ENCODE data around the gene MMAB. TPM values are rescaled to one million over a fixed set of nuclear protein-coding genes. Genes with fewer than 3 reads are reported as not detected.

The MMAB gene
- total RNA-seq, 1 donor from 2014 or later, result 48.1 TPM

DNA sequence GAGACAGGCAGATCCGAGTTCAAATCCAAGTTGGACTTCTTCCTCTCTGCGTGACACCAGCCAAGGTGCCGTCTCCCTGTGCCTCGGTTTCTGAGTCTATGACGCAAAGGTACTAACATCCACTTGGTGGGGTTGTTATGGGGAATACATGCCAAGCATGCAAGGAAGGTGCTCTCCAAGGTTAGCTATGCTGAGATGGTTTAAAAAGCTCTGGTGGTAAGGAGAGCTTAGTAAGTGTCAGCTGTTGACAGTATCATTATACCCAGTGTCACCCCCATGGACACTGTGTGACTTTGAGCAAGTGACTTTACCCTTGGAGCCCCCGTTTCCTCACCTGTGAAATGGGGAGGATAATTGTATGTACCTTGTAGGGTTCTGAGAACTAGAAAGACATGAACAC is 22.2 kb downstream of the MMAB start:
- Histone ChIP-seq H3K4me3 (ENCODE audit: low read depth, low read length) (no peak overlapping the region), H3K27me3 (ENCODE audit: control insufficient read depth, insufficient read depth, low read length) (peaks cover 47% of the 10 kb centered on the region), H3K36me3 (ENCODE audit: control insufficient read depth, insufficient read depth, low read length) (no peaks in the 10 kb centered on the region)
- no peak for DNase-seq (ENCODE audit: low read depth)
- TF ChIP-seq, protein P1, sequence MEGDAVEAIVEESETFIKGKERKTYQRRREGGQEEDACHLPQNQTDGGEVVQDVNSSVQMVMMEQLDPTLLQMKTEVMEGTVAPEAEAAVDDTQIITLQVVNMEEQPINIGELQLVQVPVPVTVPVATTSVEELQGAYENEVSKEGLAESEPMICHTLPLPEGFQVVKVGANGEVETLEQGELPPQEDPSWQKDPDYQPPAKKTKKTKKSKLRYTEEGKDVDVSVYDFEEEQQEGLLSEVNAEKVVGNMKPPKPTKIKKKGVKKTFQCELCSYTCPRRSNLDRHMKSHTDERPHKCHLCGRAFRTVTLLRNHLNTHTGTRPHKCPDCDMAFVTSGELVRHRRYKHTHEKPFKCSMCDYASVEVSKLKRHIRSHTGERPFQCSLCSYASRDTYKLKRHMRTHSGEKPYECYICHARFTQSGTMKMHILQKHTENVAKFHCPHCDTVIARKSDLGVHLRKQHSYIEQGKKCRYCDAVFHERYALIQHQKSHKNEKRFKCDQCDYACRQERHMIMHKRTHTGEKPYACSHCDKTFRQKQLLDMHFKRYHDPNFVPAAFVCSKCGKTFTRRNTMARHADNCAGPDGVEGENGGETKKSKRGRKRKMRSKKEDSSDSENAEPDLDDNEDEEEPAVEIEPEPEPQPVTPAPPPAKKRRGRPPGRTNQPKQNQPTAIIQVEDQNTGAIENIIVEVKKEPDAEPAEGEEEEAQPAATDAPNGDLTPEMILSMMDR (IDR thresholded peaks at IDR 0.05; ENCODE audit: insufficient read depth, low read length, poor library complexity, severe bottlenecking), result no peak

DNA sequence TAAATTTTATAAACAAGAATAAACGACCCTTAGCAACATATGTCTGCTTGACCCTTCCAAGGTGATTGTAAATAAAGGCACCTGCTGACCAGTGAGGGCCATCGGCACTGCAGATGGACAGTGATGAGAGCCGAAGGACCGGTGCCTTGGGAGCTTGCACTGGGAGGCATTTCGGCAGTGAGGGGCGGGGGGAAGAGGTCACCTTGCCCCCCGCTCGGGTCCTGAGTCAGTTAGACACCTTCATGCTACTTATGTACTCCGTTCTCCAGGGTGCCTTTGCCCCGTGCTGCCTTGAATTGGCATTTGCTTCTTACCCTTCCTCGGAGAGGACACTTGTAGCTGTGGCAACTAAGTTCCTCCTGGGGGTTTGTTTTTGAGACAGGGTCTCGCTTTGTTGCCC is 23.0 kb downstream of the MMAB start:
- DNase-seq (ENCODE audit: low read depth), result no peak
- Histone ChIP-seq H3K27me3 (ENCODE audit: control insufficient read depth, insufficient read depth, low read length) (peaks cover 45% of the 10 kb centered on the region), H3K36me3 (ENCODE audit: control insufficient read depth, insufficient read depth, low read length) (no peaks in the 10 kb centered on the region), H3K4me3 (ENCODE audit: low read depth, low read length) (no peak overlapping the region)
- TF ChIP-seq, protein P1 (IDR thresholded peaks at IDR 0.05; ENCODE audit: insufficient read depth, low read length, poor library complexity, severe bottlenecking), result no peak

- H3K4me3 ChIP-seq (ENCODE audit: low read depth, low read length), result no peak overlapping the region
- DNase-seq (ENCODE audit: low read depth), result no peak
- peaks cover 44% of the 10 kb centered on the region for H3K27me3 ChIP-seq (ENCODE audit: control insufficient read depth, insufficient read depth, low read length)
- no peaks in the 10 kb centered on the region for H3K36me3 ChIP-seq (ENCODE audit: control insufficient read depth, insufficient read depth, low read length)
- TF ChIP-seq, protein P1 (IDR thresholded peaks at IDR 0.05; ENCODE audit: insufficient read depth, low read length, poor library complexity, severe bottlenecking), result no peak
Measured at GRCh38 chr12:109549613-109550270, 23.6 kb downstream of the MMAB start.

DNA sequence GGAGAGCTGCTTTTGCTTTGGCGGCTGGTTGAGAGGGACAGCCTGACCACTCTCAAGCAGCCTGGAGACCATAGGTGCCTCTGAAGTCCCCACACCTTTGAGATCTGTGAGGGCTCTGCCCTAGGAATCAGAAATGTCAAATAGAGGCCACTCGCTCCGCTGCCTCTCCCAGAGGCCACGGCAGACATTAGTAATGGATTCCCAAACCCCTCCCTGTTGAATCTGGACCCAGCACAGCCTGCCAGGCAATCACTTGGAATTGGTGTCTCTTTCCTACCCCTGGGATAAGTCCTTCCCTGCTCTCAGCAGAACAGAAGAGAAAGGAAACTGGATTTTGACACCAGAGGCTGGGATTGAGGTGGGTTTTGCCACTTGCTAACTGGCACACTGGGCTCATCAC is 25.0 kb downstream of the MMAB start:
- no peak for DNase-seq (ENCODE audit: low read depth)
- Histone ChIP-seq H3K27me3 (ENCODE audit: control insufficient read depth, insufficient read depth, low read length) (peaks cover 31% of the 10 kb centered on the region), H3K4me3 (ENCODE audit: low read depth, low read length) (no peak overlapping the region), H3K36me3 (ENCODE audit: control insufficient read depth, insufficient read depth, low read length) (no peaks in the 10 kb centered on the region)
- TF ChIP-seq, protein P1 (IDR thresholded peaks at IDR 0.05; ENCODE audit: insufficient read depth, low read length, poor library complexity, severe bottlenecking), result no peak

- H3K4me3 ChIP-seq (ENCODE audit: low read depth, low read length), result no peak overlapping the region
- no peaks in the 10 kb centered on the region for H3K36me3 ChIP-seq (ENCODE audit: control insufficient read depth, insufficient read depth, low read length)
- DNase-seq (ENCODE audit: low read depth), result no peak
- TF ChIP-seq, protein P1 (IDR thresholded peaks at IDR 0.05; ENCODE audit: insufficient read depth, low read length, poor library complexity, severe bottlenecking), result no peak
- peaks cover 26% of the 10 kb centered on the region for H3K27me3 ChIP-seq (ENCODE audit: control insufficient read depth, insufficient read depth, low read length)
Measured at GRCh38 chr12:109547286-109547685, 26.0 kb downstream of the MMAB start.

- DNase-seq (ENCODE audit: low read depth), result no peak
Measured at GRCh38 chr12:109545826-109546225, 27.5 kb downstream of the MMAB start.

More at GRCh38 chr12:109545826-109546225, 27.5 kb downstream of the MMAB start:
- Histone ChIP-seq H3K36me3 (ENCODE audit: control insufficient read depth, insufficient read depth, low read length) (no peaks in the 10 kb centered on the region), H3K4me3 (ENCODE audit: low read depth, low read length) (no peak overlapping the region), H3K27me3 (ENCODE audit: control insufficient read depth, insufficient read depth, low read length) (peaks cover 21% of the 10 kb centered on the region)
- TF ChIP-seq, protein P1 (IDR thresholded peaks at IDR 0.05; ENCODE audit: insufficient read depth, low read length, poor library complexity, severe bottlenecking), result no peak

Data from kidney epithelial cell (primary cell).